Stimulated activated CD4-positive, alpha-beta T cell treated with anti-CD3 and anti-CD28 coated beads, Interleukin-12 subunit alpha, Interleukin-12 subunit beta, amount 100 ng/mL, for 48 hours (primary cell): ENCODE data around the gene FAM181A.

Experiments used
- DNase-seq, 3 donors: peaks; one replicate each; pipeline ENCODE4 v3.0.0-alpha.2; 2020; ENCODE audit warnings: low read depth in 2 of 3, low spot score in 1 of 3

The FAM181A gene

GRCh38 chr14:93926873-93927799 lies at the start of gene FAM181A:
Gene FAM181A (plus strand): TSS chr14:93927344. CDS start chr14:93928286, 942 bp downstream.
- DNase-seq = no peak

- no peak for DNase-seq
Measured at GRCh38 chr14:93878212-93878611, 48.9 kb upstream of the FAM181A start.

GRCh38 chr14:93878871-93879270 lies 48.3 kb upstream of the FAM181A start:
- no peak for DNase-seq

- DNase-seq = no peak
Measured at GRCh38 chr14:93879362-93879983, 47.7 kb upstream of the FAM181A start.

DNA sequence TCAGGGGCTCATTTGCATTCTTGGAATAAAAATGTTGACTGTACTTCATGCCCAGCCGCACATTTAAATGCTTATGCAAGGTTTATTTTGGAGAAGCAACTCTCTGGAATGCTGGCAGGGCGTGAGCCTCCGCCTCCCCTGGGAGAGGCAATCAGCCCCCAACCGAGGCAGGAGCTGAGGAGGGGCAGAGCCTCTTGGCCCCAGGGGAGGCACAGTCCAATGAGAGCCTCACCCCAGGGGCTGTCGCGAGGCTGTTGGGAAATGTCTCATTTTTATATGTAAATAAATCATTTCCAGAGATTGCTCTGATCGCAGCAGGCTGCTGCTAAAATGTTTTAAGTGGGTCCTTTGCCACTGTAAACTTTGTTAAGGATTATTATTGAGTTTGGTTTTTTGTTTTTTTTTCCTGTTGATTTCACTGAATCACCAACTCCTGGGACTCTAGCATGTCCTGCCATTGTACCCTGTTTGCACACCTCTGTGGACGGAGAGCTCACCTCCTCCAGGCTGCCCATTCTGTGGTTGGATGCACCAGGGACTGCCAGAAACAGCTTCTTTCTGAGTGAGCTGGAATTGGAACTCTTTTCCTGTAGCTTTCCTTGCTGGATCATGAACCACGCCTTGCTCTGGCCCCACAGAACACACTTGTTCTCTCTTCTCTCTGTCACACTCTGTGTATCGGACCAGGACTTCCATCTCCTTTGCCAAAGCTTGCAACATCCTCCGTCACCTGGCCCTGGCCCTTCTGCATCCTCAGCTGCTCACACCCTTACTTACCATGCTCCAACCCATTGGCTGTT lies 46.9 kb upstream of the FAM181A start:
- DNase-seq = no peak

DNA sequence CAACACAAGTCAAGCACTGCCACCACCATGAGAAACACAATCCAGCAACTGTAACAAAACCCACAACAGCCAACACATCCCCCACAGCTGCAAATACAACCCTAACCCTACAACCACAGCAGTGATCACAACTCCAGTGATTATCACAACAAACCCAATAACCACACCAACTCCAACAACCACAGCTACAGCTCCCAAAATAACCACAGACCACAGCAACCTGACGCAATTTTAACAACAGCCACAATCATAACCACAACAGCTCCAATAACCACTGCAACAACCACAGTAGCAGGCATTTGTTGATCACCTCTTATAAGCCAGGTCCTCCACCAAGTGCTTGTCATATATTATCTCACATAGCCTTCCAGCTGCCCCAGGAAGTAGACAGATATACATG lies 42.2 kb upstream of the FAM181A start:
- no peak for DNase-seq

DNA sequence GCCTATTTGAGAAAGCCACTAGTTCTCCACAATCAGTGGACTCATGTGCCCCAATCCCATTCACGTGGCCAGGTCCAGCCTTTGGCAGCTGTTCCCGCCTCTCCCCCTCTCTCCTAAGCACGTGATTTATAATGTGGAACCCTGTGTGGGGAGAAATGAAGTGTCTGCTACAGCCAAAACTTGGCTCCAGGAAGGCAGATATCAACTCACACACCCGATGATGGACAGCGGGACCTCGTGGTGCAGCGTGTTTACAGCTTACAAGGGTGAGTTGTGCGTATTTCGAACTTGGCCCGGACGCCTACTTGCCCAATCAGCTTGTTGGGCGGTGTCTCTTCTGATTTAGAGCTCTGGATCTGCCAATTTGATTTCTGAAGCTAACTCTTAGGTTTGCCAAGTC lies 38.1 kb upstream of the FAM181A start:
- DNase-seq = no peak

GRCh38 chr14:93889739-93890483 lies 37.2 kb upstream of the FAM181A start:
- DNase-seq = no peak

DNA sequence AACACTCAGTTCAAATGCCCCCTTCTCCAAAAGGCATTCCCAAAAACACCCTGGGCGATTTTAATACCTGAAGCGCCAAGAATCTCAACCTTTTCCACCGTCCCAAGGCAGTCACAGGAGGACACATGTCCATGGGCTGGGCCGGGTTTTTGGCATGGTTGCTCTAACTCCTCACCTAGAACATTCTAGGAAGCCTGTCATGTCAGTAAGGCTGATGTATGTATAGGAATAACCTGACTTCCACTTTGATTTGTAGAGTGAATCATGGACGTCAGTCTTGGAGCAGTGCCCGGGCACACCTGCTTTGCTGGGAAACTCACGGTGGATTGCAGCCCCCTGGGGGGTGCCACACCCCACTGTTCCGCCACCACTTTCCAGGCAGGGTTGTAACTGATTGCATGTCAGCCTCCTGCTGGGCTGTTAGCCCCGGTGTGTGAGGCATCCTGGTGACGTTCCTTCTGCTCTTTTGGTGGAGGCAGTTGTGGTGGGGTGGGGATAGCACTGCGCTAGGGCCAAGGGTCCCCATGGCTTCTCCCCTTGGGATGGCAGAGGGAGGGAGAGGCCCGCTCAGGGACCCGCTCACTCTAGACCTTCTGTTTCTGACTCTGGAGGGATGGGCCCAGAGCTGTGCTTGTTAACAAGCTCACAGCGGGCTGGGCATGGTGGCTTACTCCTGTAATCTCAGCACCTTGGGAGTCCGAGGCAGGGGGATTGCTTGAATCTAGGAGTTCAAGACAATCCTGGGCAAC lies 35.2 kb upstream of the FAM181A start:
- DNase-seq = no peak

DNA sequence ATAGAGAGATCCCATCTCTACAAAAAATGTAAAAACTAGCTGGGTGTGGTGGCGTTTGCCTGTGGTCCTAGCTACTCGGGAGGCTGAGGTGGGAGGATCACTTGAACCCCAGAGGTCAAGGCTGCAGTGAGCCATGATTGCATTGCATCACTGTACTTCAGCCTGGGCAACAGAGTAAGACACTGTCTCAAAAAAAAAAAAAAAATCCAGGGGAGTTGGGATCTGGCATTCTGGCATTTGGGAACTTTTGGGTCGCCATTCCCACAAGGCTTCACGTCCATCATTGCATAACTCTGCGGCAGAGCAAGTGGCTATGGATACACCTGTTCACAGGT lies 34.7 kb upstream of the FAM181A start:
- DNase-seq = no peak

GRCh38 chr14:93892923-93893558 lies 34.1 kb upstream of the FAM181A start:
- DNase-seq = peak; percentile 49 to 76 (median 59)

DNA sequence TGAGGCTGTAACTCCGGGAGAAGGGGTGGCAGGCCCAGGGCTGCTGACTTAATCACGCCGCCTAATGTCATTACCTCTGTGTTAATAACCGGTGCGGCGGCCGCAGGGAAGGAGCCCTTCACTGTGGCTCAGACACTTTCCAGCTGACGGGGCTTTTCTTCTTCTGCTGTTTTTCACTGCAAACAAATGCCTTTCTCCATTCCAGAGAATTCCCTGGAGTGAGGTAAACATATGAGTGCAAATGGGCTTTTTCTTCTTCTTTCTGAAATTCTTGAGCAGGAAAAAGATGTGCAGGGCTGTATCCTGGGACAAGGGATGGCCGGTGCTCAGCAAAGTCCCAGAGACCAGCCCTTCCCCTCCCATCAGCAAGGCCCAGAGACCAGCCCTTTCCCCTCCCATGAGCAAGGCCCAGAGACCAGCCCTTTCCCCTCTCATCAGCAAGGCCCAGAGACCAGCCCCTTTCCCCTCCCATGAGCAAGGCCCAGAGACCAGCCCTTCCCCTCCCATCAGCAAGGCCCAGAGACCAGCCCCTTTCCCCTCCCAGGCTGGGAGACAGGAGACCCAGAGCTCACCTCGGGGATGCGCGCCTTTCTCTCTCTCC lies 33.4 kb upstream of the FAM181A start:
- DNase-seq = no peak

DNA sequence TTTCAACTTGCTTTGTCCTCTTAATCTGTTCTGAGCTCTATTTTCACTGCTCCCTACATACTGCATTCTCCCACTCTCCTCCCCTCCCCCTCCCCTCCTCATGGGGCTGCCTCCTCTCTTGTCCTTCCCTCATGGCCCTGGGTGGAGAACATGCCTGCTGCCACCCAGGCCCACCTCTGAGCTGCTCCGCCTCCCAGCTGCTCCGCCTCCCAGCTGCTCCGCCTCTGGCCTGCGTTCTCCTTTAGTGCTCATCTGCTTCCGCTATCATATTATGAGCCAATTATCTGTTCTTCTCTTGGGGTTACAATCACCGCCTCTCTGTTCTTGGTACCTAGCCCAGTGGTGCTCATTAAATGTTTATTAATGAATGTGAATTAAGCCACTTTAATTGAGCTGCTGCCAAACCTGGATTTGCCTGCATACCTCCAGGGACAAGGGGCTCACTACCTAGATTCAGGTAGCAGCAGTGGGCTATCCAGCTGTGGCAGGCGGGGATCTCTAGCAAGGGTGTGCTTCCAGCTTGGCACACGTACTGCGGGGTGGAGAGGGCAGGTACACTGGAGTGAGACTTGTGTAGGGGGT lies 32.0 kb upstream of the FAM181A start:
- no peak for DNase-seq

GRCh38 chr14:93897476-93897845 lies 29.7 kb upstream of the FAM181A start:
- DNase-seq = no peak

GRCh38 chr14:93898081-93898611 lies 29.0 kb upstream of the FAM181A start:
- no peak for DNase-seq

- no peak for DNase-seq
Measured at GRCh38 chr14:93898731-93899130, 28.4 kb upstream of the FAM181A start.

GRCh38 chr14:93901813-93902212 lies 25.3 kb upstream of the FAM181A start:
- DNase-seq = no peak

GRCh38 chr14:93902619-93903307 lies 24.4 kb upstream of the FAM181A start:
- no peak for DNase-seq
